Fibroblast of skin of left quadriceps (primary cell): ENCODE measurements around the gene GFOD2.

Source experiments
- DNase-seq, 2 experiments: peaks; one replicate each; pipeline ENCODE4 v3.0.0-alpha.2; 2013; ENCODE audit warnings: low read depth in 2 of 2

Gene GFOD2

DNA sequence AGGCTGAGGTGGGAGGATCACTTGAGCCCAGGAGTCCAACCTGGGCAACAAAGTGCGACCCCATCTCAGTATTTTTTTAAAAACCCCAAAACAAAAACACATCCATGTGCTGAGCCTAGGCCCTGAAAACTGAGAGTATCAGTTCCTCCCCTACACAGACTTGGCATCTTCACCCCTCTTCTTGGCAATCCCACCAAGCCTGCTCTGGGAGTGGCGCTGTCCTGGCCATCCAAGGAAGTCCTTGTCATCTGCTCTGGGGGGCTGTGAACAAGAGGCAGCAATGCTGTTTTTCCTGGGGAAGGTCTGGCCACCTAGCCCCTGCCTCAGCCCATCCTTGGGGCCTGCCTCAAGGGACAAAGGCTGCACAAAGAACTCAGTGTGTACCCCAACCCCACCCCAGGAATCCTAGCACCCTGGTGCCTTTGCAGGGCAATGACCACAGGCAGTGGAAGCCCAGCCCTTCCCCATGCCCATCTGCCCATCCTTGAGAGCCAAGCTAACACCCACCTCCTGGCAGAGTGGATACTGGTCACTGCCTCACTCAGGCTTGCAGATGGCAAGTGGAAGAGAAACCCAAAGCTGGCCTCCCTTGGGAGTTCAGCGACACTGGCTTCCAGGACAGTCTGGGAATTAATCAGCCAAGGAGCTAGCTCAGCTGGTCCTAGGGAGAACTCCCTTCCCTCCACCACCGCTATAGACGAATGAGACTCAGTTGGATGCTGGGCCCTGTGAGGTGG lies 14.8 kb upstream of the GFOD2 start:
- DNase-seq = no peak

GRCh38 chr16:67731753-67732095 lies 12.6 kb upstream of the GFOD2 start:
- no peak for DNase-seq

DNA sequence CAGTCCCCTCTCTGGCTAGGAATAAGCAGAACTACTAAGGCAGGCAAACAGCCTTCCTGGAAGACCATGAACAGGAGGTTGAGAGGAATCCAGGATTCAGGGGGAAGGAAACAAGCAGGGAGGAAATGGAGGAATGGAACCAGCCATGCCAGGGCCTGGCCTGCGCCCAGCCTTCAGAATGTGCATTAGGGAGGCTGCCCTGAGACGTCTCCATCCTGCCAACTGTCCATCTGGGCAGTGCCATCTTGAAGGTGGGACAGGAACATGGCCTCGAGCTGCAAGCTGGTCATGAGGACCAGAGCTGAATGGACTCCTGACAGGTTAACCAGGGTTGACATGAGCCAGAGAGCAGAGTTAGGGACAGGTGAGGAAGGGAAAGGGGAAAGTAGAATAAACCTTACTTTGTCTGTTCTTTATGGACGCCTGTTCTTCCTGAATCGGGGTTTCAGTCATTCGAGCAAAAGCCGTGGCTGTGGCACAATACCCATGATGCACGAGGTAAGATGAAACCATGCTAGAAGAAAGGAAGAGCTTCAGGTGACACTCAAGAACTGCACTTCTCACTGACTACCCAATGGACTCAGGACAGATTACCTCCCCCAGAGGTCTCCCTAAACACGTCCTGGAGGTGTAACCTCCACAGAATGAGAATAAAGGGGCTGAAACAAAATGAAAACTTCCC lies 12.1 kb upstream of the GFOD2 start:
- DNase-seq = no peak

DNA sequence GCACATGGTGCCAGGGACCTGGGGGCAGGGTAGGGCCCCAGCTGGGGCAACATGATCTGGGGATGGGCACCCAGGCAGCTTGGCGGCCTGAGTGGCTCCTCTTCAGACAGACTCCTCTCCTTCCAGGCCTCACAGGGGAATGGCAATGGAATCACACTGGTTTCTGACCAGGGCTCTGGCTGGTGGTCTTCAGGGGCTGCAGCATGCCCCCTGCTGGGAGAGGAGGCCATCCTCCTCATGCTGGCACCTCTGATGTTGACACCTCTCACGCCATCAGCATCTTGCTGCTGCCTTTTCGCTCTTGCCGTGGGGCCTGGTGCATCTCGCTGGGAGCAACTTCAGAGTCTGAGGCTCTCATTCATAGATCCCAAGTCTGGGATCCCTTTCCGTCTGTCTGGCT lies 11.2 kb upstream of the GFOD2 start:
- no peak for DNase-seq

DNA sequence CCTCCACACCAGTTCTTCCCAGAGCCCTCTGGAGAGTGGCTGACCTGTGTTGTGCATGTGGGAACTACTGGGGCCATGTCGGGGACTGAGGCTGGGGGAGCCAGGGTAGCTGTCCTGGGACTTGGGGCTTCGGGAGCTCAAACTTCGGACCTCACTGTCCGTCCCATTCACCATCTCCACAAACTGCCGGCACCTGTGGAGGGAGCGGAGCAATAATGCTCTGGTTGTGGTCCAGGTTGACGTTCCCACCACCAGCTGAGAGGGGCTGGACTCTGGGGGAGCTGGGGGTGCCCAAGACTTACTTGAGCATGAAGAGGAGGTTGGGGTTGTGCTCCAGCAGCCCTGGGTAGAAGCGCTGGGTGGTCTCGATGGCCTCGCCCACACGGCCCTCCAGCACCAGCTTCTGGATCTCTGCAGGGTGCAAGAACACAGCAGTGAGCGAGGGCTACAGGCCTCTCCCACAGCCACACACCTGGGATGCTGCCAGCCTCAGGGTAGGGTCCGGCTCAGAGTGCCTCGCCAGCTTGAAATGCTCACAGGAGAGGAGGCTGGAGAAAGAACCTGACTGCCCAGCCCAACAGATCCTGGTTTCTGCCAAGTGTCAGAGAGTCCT lies 10.6 kb upstream of the GFOD2 start:
- DNase-seq = no peak

- DNase-seq = no peak
These were observed 8.7 kb upstream of the GFOD2 start for GRCh38 chr16:67727521-67728485.

DNA sequence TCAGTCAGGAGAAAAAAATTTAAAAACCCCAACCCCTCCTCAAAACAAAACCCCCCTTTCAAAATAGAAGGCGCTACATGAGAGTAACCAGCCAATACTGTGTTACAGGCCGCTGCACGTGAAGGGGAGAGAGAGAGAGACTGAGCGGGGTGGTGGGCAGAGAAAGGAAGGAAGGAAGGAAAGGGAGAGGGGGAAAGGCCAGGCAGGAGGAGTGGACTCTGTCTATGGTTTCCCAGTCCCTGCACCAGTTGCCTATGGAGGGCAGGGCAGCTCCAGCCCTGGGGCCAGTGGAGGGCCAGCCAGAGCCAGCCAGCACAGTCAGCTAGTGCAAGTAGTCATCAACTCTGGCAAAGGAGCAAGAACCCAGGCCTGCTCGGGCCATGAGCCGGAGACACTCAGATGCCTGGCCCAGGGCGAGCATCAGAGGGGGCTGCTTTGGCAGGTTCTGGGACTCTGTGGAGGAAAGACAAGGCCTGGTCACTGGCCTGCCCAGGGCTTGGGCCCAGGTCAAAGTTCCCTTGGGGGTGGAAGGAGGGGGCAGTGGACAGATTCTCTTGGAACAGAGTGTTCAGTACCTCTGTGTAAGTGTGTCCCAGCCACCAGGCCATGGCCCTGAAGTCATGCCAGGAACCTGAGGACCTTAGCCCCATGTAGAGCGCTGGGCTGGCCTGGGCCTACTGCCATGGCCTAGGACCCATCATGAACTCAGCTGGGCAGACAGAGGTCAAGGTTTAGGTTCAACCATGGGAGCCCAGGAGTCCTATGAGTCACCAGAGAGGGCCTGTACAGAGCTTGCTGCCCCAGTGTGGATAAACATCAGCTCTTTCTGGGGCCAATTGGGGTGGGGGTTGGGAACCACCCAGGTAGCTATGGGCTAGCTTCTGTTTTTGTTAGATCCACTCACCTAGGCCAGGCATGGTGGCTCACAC lies 7.3 kb upstream of the GFOD2 start:
- DNase-seq = no peak

GRCh38 chr16:67723911-67724305 lies 4.8 kb upstream of the GFOD2 start:
- DNase-seq = no peak

DNA sequence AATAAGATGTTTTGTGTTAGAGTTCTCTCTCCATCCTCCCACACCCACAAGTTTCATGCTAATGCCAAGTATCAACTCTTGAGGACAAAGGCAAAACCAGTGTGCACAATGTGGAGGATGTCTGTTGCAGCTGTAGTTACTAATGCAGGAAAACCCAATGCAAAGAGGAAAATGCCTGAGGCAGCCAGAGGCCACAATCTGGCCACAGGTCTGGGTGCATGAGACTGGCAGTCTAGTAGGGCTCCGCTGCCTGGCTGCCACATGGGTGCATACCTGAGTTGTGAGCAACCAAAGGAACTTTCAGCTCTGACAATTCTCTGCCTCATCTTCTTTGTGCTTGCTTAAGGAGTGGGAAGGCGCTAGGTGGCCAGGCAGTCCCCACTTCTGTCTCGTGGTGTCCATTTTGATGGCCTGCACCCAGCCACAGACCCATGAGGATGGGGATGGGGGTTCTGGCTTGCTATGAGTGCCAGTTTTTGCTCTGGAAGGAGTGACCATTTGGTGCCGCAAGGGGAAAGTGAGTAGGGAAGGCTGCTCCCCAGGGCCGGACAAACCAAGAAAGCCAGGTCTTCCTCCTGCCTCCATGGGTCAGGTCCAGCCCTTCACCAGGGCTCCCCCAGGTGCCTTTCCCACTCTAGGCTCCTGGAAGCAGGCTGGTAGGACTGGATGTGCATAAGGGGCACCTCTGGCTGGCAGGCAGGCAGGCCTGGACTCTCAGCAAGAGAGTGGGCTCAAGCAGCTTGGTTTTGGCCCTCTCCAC lies 4.2 kb upstream of the GFOD2 start:
- DNase-seq = no peak

DNA sequence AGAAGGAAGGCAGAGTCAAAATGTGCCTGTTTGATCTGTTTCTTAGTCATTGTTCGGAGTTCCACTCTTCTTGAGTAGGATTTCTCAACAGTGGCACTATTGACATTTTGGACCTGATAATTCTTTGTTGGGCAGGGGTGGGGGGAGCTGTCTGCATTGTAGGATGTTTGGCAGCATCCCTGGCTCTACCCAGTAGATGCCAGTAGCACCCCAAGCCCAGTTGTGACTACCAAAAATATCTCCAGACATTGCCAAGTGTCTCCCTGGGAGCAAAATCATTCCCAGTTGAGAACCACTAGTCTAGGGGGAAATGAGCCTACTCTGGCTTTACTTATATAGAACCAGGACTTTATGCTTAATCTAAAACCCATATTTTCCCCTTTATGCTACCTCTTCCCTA lies 1.1 kb upstream of the GFOD2 start:
- DNase-seq = no peak

- DNase-seq = no peak
These were observed 645 bp upstream of the GFOD2 start for GRCh38 chr16:67719778-67720144.

GRCh38 chr16:67718668-67719047 lies 458 bp downstream of the GFOD2 start:
- no peak for DNase-seq

DNA sequence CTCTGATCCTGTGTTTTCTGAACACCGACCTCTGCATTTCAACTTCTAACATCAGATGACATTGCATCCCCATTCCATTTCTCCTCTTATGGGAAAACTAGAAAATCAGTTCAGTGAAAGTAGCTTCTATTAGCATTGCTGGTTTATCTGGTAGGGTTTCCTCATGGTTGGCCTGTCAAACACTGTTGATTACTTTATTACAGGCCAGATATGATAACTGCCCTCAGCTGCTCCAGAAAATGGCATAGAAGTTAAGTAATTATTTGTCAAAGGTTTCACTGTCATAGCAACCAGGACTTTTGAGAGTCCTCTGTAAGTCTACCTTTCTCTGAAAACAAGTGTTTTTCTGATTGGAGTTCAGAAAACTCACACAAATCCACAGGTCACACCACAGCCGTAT lies 3.0 kb downstream of the GFOD2 start:
- no peak for DNase-seq

GRCh38 chr16:67714522-67714921 lies 4.6 kb downstream of the GFOD2 start:
- DNase-seq = no peak

- DNase-seq = no peak
These were observed 5.4 kb downstream of the GFOD2 start for GRCh38 chr16:67713647-67714273.

DNA sequence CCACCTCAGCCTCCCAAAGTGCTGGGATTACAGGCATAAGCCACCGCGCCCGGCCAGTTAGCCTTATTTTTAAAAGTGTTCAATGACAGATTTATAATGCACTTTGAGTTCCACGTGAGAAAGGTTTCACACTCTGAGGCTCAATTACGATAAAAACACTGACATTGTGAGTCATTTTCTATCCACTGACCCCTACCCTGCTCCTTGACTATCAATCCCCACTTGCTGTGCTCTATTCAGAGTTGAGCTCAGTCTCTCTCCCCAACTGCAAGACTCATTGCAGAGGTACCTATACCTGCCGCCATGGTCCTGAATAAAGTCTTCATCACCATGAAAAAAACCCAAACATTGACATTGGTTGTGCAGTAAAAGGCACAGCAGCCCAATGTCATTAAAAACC lies 8.5 kb downstream of the GFOD2 start:
- no peak for DNase-seq

GRCh38 chr16:67709050-67709449 lies 10.1 kb downstream of the GFOD2 start:
- DNase-seq = no peak

GRCh38 chr16:67708368-67708771 lies 10.7 kb downstream of the GFOD2 start:
- DNase-seq = no peak

DNA sequence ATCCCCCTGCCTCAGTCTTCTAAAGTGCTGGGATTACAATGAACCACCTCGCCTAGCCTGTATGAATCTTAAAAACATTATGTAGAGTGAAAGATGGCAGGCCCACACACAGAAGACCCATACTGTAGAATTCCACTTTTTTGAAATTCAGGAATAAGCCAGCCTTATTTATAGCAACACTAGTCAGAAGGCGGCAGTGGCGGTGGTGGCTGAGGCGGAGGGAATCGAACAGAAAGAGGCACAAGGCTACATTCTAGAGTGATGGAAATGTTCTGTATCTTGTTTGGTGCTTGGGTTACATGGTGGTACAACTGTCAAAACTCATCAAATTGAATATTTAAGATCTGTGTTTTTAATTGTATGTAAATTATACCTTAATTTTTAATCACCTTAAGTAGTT lies 11.3 kb downstream of the GFOD2 start:
- no peak for DNase-seq

GRCh38 chr16:67707210-67707609 lies 11.9 kb downstream of the GFOD2 start:
- no peak for DNase-seq
